K562 (cell line): Measurements from ENCODE around the gene PTPRR. TPM values are rescaled to one million over a fixed set of nuclear protein-coding genes. Genes with fewer than 3 reads are reported as not detected.

ENCODE experiments used
- ATAC-seq: fragments of 200-7000 bp; cut with Tn5 transposase; 3 replicates; pipeline ENCODE4 v1.9.1; 2020; ENCODE audit warnings: moderate library complexity
- BruUV-seq: library from RNA; stranded (reverse); fragments of 400-500 nt; replicated peaks from 2 replicates; lab custom pipeline; 2021; lab: Mats Ljungman, UMichigan
- CTCF ChIA-PET: fragments of 300-600 bp; formaldehyde crosslinking; extraction: SDS; loops from one replicate; lab custom pipeline; 2021; ENCODE audit warnings: low intra/inter-chr PET ratio; lab: Yijun Ruan, JAX
- POLR2A ChIA-PET: fragments of 300-600, 350-650 bp; sonication (Branson Sonifier 250); formaldehyde crosslinking; extraction: SDS; loops from one replicate; lab custom pipeline; 2021; ENCODE audit warnings: antibody characterized with exemption, inconsistent platforms; lab: Yijun Ruan, JAX
- DNase-seq, 4 experiments: peaks; one replicate each; pipeline versions ENCODE4 v3.0.0 to v3.0.0-alpha.2; 2011 to 2018; ENCODE audit warnings: low spot score in 3 of 4, mixed read lengths in 3 of 4; ENCODE audit errors: extremely low read depth in 1 of 4
- FAIRE-seq: peaks from 2 replicates; lab custom pipeline; 2011; peaks lifted over from hg19 to GRCh38; lab: Jason Lieb, UNC
- H2AFZ ChIP-seq: 2 replicates; pipeline ENCODE4 v1.6.0; 2011; ENCODE audit warnings: low read depth, low read length, control low read depth, inconsistent platforms
- H3K27ac ChIP-seq: fragments of 200-600 bp; 3 replicates; pipeline ENCODE4 v1.8.0; 2011; ENCODE audit warnings: low read depth, mild to moderate bottlenecking, control low read depth, inconsistent platforms, low read length, moderate library complexity, mixed read lengths; ENCODE audit errors: extremely low read depth
- H3K27me3 ChIP-seq, 2 experiments: fragments of 300-600 bp in 1 of 2; 2 replicates in 1 of 2; 3 replicates in 1 of 2; pipeline versions ENCODE4 v1.6.0 to v1.8.0; 2011; ENCODE audit warnings: inconsistent platforms in 2 of 2, low read length in 2 of 2, mild to moderate bottlenecking in 1 of 2, mixed read lengths in 1 of 2, moderate library complexity in 1 of 2; ENCODE audit not compliant: control insufficient read depth in 2 of 2, insufficient read depth in 2 of 2
- H3K36me3 ChIP-seq: fragments of 300-600 bp; 3 replicates; pipeline ENCODE4 v1.8.0; 2011; ENCODE audit warnings: mild to moderate bottlenecking, low read length, inconsistent platforms; ENCODE audit not compliant: control insufficient read depth, insufficient read depth
- H3K4me1 ChIP-seq, 2 experiments: fragments of 200-600 bp in 1 of 2; replicated peaks in 1 of 2; 2 replicates in 1 of 2; 3 replicates in 1 of 2; pipeline versions ENCODE4 v1.5.1 to v1.8.0; 2011; ENCODE audit warnings: inconsistent platforms in 2 of 2, low read length in 2 of 2, mild to moderate bottlenecking in 1 of 2, mixed read lengths in 1 of 2, moderate library complexity in 1 of 2; ENCODE audit not compliant: control insufficient read depth in 2 of 2, insufficient read depth in 2 of 2
- H3K4me2 ChIP-seq: 2 replicates; pipeline ENCODE4 v1.6.1; 2011; ENCODE audit warnings: low read length, control low read depth, inconsistent platforms, mixed read lengths; ENCODE audit not compliant: insufficient read depth
- H3K4me3 ChIP-seq: fragments of 200-600 bp; sonication (generic), shearing (Covaris generic); 2 replicates; pipeline ENCODE4 v1.5.1; 2016; ENCODE audit warnings: control low read depth, inconsistent platforms
- H3K79me2 ChIP-seq: fragments of 200-600 bp; 3 replicates; pipeline ENCODE4 v1.8.0; 2011; ENCODE audit warnings: low read length, inconsistent platforms; ENCODE audit not compliant: control insufficient read depth, insufficient read depth
- H3K9ac ChIP-seq, 2 experiments: 2 replicates each; pipeline versions ENCODE4 v1.6.0 to v1.6.1; 2011; ENCODE audit warnings: low read depth in 2 of 2, low read length in 2 of 2, control low read depth in 1 of 2, inconsistent platforms in 1 of 2, mild to moderate bottlenecking in 1 of 2, mixed read lengths in 1 of 2; ENCODE audit not compliant: insufficient read depth in 1 of 2
- H3K9me1 ChIP-seq: one replicate; pipeline ENCODE4 v1.6.0; 2011; ENCODE audit warnings: inconsistent platforms, mild to moderate bottlenecking, low read length, moderate library complexity; ENCODE audit not compliant: control insufficient read depth, insufficient read depth
- H3K9me3 ChIP-seq: replicated peaks from 2 replicates; pipeline ENCODE4 v1.5.1; 2011; ENCODE audit warnings: low read depth, low read length, inconsistent platforms; ENCODE audit not compliant: control insufficient read depth, insufficient read depth
- H4K20me1 ChIP-seq: replicated peaks from 2 replicates; pipeline ENCODE4 v1.6.1; 2011; ENCODE audit warnings: low read length, inconsistent platforms, mixed read lengths; ENCODE audit not compliant: control insufficient read depth, insufficient read depth
- CHD1 ChIP-seq: fragments of 200-600 bp; sonication (generic); IDR thresholded peaks from one replicate; pipeline ENCODE4 v1.6.1; 2012; ENCODE audit warnings: mild to moderate bottlenecking, moderate library complexity, low read length, inconsistent platforms
- ETV1 ChIP-seq: fragments of 450-650 bp; conservative IDR thresholded peaks from 2 replicates; pipeline ENCODE4 v1.6.1; 2016; ENCODE audit warnings: missing genetic modification characterization, control low read depth, low read depth, missing compliant biosample characterization
- MYNN ChIP-seq, 2 experiments: sonication (generic); formaldehyde crosslinking in 1 of 2; IDR thresholded peaks; 2 replicates each; pipeline versions ENCODE4 v1.5.0 to v1.6.1; 2016 to 2020; ENCODE audit warnings: antibody characterized with exemption in 1 of 2, missing genetic modification reagents in 1 of 2
- NCOA6 ChIP-seq: fragments of 450-650 bp; IDR thresholded peaks from 2 replicates; pipeline ENCODE4 v1.6.1; 2017; ENCODE audit warnings: mild to moderate bottlenecking
- POLR2AphosphoS2 ChIP-seq: IDR thresholded peaks from 2 replicates; pipeline ENCODE4 v1.6.1; 2012; ENCODE audit warnings: low read length, improper control_type of control experiment
- PREB ChIP-seq: sonication (generic); formaldehyde crosslinking; IDR thresholded peaks from 2 replicates; pipeline ENCODE4 v1.8.1; 2023; ENCODE audit warnings: mild to moderate bottlenecking, missing genetic modification reagents
- RBM34 ChIP-seq: fragments of 200-400 bp; formaldehyde crosslinking; IDR thresholded peaks from 2 replicates; pipeline ENCODE4 v1.6.1; 2018; ENCODE audit warnings: low read length, borderline replicate concordance; ENCODE audit not compliant: insufficient read depth
- SP2 ChIP-seq: IDR thresholded peaks from 2 replicates; pipeline ENCODE4 v1.6.1; 2011; ENCODE audit warnings: mild to moderate bottlenecking, low read depth, low read length, moderate library complexity; ENCODE audit not compliant: poor library complexity, severe bottlenecking; ENCODE audit errors: extremely low read depth
- TAF15 ChIP-seq: fragments of 200-400 bp; formaldehyde crosslinking; IDR thresholded peaks from 2 replicates; pipeline ENCODE4 v1.6.1; 2017; ENCODE audit warnings: mild to moderate bottlenecking, low read depth, low read length, moderate library complexity
- TCF7L2 ChIP-seq: fragments of 150-350 bp; IDR thresholded peaks from 2 replicates; pipeline ENCODE4 v1.6.1; 2016; ENCODE audit warnings: low read depth, mild to moderate bottlenecking, low read length, moderate library complexity
- TFAP4 ChIP-seq: sonication (generic); formaldehyde crosslinking; IDR thresholded peaks from 2 replicates; pipeline ENCODE4 v1.8.0; 2022; ENCODE audit warnings: missing genetic modification reagents, mild to moderate bottlenecking, moderate library complexity, borderline replicate concordance
- ZC3H4 ChIP-seq: sonication (generic); formaldehyde crosslinking; IDR thresholded peaks from 2 replicates; pipeline ENCODE4 v1.9.0; 2021; ENCODE audit warnings: missing genetic modification reagents, borderline replicate concordance
- ZNF354B ChIP-seq: fragments of 250-450 bp; sonication (Bioruptor Pico); IDR thresholded peaks from 2 replicates; pipeline ENCODE4 v1.4.0; 2020
- ZNF398 ChIP-seq: fragments of 250-450 bp; sonication (Bioruptor Pico); IDR thresholded peaks from 2 replicates; pipeline ENCODE4 v1.8.0; 2021; ENCODE audit warnings: moderate library complexity, mild to moderate bottlenecking, inconsistent platforms
- WGBS: fragments of 100-300 bp; shearing (Covaris generic); methylation state at CpG from one replicate; pipeline ENCODE4 v1.1.6; 2016; ENCODE audit warnings: low coverage, mixed read lengths; ENCODE audit not compliant: insufficient coverage; ENCODE audit errors: missing lambda C conversion rate; 5-methylcytosine and 5-hydroxymethylcytosine counted together
- in situ Hi-C: fragments of 300-500 bp; cut with MboI; formaldehyde crosslinking; loops from 4 replicates; pipeline ENCODE4 v1.15.0; 2018; ENCODE audit warnings: inconsistent platforms, mixed read lengths
- intact Hi-C: fragments of 100-400 bp; cut with micrococcal nuclease; formaldehyde crosslinking; loops from 2 replicates; pipeline ENCODE4 v1.14.2; 2022
- polyA plus RNA-seq, 8 experiments: library from polyadenylated mRNA; depleted of rRNA in 4 of 8; stranded (reverse) in 5 of 8; unstranded in 3 of 8; fragments of >200 nt; fragmentation: Nextera tagmentation in 2 of 8; fragmentation: Illumina TruSeq in 1 of 8; extraction: Ambion mirVana in 2 of 8; extraction: Trizol in 1 of 8; gene quantifications; 2 replicates each; pipeline versions ENCODE4 v1.2.1 to v1.2.3, GENCODE V29; 2011 to 2014; ENCODE audit warnings: inconsistent platforms in 1 of 8, missing spikeins in 1 of 8
- total RNA-seq, 7 experiments: library from RNA; depleted of rRNA in 6 of 7; stranded (reverse); fragments of >200 nt in 6 of 7; fragmentation: Illumina TruSeq in 2 of 7; extraction: Trizol in 2 of 7; gene quantifications; 2 replicates each; pipeline versions ENCODE4 v1.2.1 to v1.2.3, GENCODE V29; 2011 to 2021; ENCODE audit warnings: low replicate concordance in 1 of 7
- TF ChIP-seq, protein P1 (sequence below): fragments of 450-650 bp; formaldehyde crosslinking; IDR thresholded peaks from 2 replicates; pipeline ENCODE4 v1.4.0; 2022; ENCODE audit warnings: mild to moderate bottlenecking, moderate library complexity

Gene PTPRR
- total and polyA plus RNA-seq, 9 of the 15 experiments (the other 6 are each of a cell fraction or from before 2014, with no cell fraction given): 6.6 to 41.7 (median 12.3) TPM

GRCh38 chr12:70788774-70789173, 131.8 kb downstream of the PTPRR start (continued):
- TF ChIP-seq, protein P1, sequence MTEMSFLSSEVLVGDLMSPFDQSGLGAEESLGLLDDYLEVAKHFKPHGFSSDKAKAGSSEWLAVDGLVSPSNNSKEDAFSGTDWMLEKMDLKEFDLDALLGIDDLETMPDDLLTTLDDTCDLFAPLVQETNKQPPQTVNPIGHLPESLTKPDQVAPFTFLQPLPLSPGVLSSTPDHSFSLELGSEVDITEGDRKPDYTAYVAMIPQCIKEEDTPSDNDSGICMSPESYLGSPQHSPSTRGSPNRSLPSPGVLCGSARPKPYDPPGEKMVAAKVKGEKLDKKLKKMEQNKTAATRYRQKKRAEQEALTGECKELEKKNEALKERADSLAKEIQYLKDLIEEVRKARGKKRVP (CRISPR knock-in tag): no peak
- no peak for TF ChIP-seq RBM34
- TF ChIP-seq ZNF398 (CRISPR knock-in tag): no peak
- TF ChIP-seq ZNF354B: no peak

DNA sequence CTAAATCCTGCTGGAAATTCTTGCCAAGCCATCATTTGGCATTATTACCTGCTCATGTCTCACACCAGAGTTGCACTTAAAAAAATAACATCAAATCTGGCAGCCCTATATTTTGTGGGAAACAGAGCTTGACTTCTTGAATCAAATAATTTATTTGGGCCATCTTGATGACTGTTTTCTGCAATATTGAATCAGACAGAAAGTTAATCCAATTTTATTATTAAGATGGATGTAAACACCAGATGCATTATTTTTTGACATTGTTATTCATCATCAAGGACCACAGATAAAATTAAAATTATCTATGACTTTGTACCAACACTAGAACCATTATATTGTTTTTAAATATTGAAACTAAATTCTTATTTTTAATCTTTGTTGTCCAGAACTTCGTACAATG, 132.9 kb downstream of the PTPRR start:
- Histone ChIP-seq H4K20me1 (no peaks in the 10 kb centered on the region), H3K79me2 (no peaks in the 10 kb centered on the region), H3K9me1 (no peaks in the 10 kb centered on the region), H3K27me3 (peaks cover 0 to 5% of the 10 kb centered on the region in 2 experiments; a peak in 1 of 5 replicates), H3K9me3 (no peaks in the 10 kb centered on the region), H3K9ac (no peak overlapping the region), H3K4me3 (no peak overlapping the region), H2AFZ (no peak overlapping the region), H3K4me2 (no peak overlapping the region), H3K4me1 (peaks cover 0 to 7% of the 10 kb centered on the region in 2 experiments; a peak in 1 of 5 replicates), H3K36me3 (no peaks in the 10 kb centered on the region), H3K27ac (no peak overlapping the region)
- CTCF ChIA-PET: no interaction called here
- no TSS peak for BruUV-seq
- FAIRE-seq (no peak), DNase-seq (no peak), ATAC-seq (no peak)
- POLR2A ChIA-PET: interaction anchor here (0.9 kb wide), 1 partner anchor 14 kb away, joined by 3 read pairs; no protein-coding TSS in a partner anchor
- in situ Hi-C loops: no loop called here
- intact Hi-C loops: no loop called here
- WGBS: 0% methylated on average over 1 of the region's 1 CpG
- no peak for TF ChIP-seq TFAP4 (CRISPR knock-in tag)
- TF ChIP-seq POLR2AphosphoS2: no peak
- no peak for TF ChIP-seq MYNN (IDR thresholded peaks at IDR 0.05)
- TF ChIP-seq MYNN (CRISPR knock-in tag; IDR thresholded peaks at IDR 0.05): no peak
- no peak for TF ChIP-seq ETV1 (tag)
- no peak for TF ChIP-seq PREB (CRISPR knock-in tag)
- TF ChIP-seq TCF7L2: no peak
- TF ChIP-seq TAF15: no peak
- TF ChIP-seq SP2: no peak
- no peak for TF ChIP-seq CHD1
- no peak for TF ChIP-seq NCOA6
- no peak for TF ChIP-seq ZC3H4
